Activated CD4-positive, alpha-beta T cell treated with anti-CD3 and anti-CD28 coated beads for 1 hour (primary cell): ENCODE data around the gene NELFE.
"Not testable (repeated sequence)": the region's sequence is repeated elsewhere in the genome, so short reads cannot be mapped to it uniquely, and the experiment has no call there.

Experiments used
- DNase-seq: peaks from one replicate; pipeline ENCODE4 v3.0.0-alpha.2; 2020

The NELFE gene

DNA sequence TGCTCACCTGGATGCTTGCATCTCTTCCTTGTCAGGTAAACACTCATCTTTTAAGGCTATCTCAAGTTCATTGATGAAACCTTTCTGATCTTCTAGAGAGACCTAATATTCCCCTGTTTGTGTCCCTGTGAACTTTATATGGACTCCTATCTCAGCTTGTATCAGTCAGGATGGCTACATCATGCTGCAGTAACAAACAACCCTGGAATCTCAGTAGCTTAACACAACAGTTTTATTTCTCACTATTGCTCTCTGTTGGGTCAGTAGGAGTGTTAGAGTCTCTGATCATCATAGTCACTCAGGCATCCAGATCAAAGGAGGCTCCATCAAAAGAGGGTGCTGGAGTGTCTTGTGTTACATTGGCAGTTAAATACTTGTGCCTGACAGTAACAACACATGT lies 43.4 kb downstream of the NELFE start:
- DNase-seq = no peak

DNA sequence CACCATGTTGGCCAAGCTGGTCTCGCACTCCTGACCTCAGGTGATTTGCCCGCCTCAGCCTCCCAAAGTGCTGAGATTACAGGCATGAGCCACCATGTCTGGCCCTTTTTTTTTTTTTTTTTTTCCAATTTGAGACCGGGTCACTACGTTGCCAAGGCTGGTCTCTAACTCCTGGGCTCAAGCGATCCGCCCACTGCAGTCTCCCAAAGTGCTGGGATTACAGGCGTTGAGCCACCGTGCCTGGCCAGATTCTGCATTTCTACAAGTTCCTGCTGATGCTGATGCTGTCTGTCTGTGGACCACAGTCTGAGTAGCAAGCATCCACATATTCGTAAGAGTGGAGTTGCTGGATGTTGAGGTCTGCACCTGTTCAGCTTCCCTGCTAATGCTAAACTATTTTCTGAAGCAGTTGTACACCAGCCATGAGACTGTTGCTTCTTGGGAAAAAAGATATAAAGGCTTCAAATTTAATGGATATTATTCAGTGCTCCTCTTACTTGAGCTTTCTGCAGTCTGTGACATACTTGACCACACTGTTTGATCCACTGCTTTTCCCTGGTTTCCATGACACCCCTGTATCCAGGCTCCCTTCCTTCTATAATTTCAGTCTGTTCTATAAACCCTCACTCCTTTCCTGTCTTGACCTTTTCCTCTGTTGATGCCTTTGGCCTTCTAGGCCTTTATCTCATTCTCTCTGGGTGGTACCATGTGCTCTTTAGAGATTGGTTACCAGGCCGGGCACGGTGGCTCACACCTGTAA lies 46.8 kb downstream of the NELFE start:
- DNase-seq = no peak

DNA sequence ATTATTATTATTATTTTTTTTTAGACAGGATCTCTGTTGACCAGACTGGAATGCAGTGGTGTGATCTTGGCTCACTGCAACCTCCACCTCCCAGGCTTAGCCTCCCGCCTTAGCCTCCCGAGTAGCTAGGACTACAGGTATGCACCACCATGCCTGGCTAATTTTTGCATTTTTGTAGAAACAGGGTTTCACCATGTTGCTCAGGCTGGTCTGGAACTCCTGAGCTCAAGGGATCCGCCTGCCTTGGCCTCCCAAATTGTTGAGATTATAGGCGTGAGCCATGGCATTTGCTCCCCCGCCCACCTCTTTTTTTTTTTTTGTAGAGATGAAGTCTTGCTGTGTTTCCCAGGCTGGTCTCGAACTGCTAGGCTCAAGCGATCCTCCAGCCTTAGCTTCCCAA lies 49.5 kb downstream of the NELFE start:
- DNase-seq = not testable (repeated sequence)

DNA sequence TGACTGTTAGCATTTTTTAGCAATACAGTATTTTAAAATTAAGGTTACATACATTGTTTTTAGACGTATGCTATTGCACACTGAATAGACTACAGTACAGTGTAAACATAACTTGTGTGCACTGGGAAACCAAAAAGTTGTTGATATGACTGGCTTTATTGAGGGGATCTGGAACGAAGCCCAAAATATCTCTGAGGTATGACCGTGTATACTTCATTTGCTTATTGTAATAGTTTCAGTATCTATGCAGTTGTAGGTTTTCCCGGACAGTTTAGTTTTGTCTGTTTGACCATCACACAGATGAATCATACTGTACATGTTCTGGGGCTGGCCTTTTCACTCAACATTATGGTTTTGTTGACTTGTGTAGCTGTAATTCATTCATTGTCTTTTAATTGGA lies 50.0 kb downstream of the NELFE start:
- no peak for DNase-seq

DNA sequence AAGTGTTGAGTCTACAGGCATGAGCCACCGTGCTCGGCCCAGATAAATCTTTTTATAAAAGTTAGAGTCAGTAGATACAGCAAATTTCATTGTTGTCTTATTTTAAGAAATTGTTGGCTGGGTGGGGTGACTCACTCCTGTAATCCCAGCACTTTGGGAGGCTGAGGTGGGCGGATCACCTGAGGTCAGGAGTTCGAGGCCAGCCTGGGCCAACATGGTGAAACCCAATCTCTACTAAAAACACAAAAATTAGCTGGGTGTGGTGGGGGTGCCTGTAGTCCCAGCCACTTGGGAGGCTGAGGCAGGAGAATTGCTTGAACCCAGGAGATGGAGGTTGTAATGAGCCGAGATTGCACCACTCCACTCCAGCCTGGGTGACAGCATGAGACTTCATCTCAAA lies 50.5 kb downstream of the NELFE start:
- DNase-seq = not testable (repeated sequence)

DNA sequence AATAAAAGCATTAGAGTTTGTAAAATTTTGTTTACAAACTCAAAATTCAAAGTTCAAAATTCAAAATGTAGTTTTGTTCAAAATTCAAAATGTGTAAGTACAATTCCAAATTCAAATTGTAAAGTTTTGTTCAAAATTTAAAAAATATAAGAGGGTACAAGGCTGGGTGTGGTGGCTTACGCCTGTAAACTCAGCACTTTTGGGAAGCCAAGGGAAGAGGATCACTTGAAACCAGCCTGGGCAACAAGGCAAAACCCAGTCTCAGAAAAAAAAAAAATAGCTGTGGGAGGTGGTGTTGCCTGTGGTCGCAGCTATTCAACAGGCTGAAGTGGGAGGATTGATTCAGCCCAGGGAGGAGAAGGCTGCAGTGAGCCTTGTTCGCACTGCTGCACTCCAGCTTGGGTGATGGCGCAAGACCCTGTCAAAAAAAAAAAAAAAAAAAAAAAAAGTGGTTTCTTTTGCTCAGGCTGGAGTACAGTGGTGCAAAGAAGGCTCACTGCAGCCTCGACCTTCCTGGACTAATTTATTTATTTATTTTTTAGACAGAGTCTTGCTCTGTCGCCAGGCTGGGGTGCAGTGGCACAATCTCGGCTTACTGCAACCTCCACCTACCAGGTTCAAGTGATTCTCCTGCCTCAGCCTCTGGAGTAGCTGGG lies 51.5 kb downstream of the NELFE start:
- DNase-seq = no peak

DNA sequence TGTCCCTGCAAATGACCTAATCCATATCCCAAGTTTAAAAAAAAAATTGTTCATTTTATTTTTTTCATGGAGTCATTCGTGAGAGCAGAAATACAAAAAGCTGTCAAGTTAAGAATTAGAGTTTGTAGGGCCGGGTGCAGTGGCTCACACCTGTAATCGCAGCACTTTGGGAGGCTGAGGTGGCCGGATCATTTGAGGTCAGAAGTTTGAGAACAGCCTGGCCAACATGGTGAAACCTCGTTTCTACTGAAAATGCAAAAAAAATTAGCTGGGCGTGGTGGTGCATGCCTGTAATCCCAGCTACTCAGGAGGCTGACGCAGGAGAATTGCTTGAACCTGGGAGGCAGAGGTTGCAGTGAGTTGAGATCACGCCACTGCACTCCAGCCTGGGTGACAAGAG lies 52.0 kb downstream of the NELFE start:
- DNase-seq = not testable (repeated sequence)

DNA sequence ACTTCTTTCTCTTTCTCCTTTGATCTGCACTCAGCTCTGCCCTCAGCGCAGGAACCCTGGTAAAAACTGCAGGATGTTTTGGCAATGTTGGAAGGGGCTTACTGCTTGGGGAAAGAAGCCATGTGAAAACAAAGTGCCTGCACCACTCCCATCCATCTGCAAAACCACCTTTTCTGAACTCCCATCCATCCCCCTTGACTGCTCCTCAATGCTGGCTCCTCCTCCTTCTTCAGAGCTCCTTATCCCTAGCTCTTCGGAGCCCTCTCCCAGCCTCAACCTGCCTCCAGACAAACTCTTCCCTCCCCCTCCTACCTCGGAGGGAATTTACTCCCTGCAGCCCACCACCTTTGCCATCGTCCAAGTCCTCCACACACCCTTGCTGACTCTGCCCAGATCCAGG lies 52.6 kb downstream of the NELFE start:
- DNase-seq = no peak

DNA sequence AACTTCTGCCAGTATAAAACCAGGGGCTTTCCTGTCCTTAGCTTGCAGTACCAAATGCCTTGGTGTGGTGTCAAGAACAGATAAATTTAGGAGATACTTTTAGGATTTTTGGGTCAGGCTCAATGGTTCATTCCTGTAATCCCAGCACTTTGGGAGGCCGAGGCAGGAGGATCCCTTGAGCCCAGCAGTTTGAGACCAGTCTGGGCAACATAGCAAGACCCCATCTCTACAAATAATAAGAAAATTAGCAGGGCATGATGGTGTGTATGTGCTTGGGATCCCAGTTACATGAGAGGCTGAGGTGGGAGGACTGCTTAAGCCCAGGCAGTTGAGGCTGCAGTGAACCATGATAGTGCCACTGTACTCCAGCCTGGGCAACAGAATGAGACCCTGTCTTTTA lies 53.7 kb downstream of the NELFE start:
- no peak for DNase-seq

DNA sequence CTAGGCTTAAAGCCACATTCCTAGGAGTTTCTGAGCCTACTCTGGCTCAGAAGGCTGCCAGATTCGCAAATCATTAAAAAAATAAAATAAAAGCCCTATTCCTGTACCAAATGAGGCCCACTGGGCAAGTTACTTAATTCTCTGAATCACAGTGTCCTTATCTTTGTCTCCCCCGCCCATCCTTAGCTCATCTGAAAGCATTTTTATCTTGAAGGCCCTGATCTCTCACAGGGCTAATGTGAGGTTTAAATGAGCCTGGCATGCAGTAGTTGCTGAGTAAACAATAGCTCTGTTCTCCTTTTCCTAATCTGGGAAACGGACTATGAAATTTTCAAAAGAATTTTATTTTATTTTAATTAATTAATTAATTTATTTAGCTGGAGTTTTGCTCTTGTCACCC lies 54.8 kb downstream of the NELFE start:
- no peak for DNase-seq
